Testis (tissue), 2 donors: Measurements from ENCODE around the gene LPAR3.

Experiments used
- CTCF ChIP-seq, 3 experiments: fragments of 450-650 bp in 2 of 3; fragments of 200-600 bp in 1 of 3; sonication (generic) in 1 of 3; IDR thresholded peaks; one replicate each; pipeline ENCODE4 v1.5.1; 2016 to 2019; ENCODE audit warnings: antibody characterized with exemption in 3 of 3, mild to moderate bottlenecking in 2 of 3, moderate library complexity in 1 of 3
- POLR2A ChIP-seq: fragments of 450-650 bp; IDR thresholded peaks from one replicate; pipeline ENCODE4 v1.6.1; 2017; ENCODE audit warnings: antibody characterized with exemption, mild to moderate bottlenecking, moderate library complexity

- no peak for TF ChIP-seq CTCF (IDR thresholded peaks at IDR 0.05)
- no peak for TF ChIP-seq POLR2A
Observed at GRCh38 chr1:84845357-84845756, 47.6 kb downstream of the LPAR3 start.
